H1 (cell line): ENCODE measurements around the gene GBA2. TPM values are rescaled to one million over a fixed set of nuclear protein-coding genes. Genes with fewer than 3 reads are reported as not detected.

Experiments used
- CTCF ChIA-PET: fragments of 300-600 bp; sonication (Branson Sonifier 250); formaldehyde crosslinking; loops from one replicate; lab custom pipeline; 2021; ENCODE audit not compliant: partially characterized antibody; lab: Charles Lee
- POLR2A ChIA-PET: fragments of 300-600 bp; sonication (Branson Sonifier 250); formaldehyde crosslinking; loops from one replicate; lab custom pipeline; 2021; ENCODE audit warnings: inconsistent platforms; ENCODE audit not compliant: partially characterized antibody; lab: Charles Lee
- DNase-seq, 2 experiments: peaks; one replicate each; pipeline versions ENCODE4 v3.0.0 to v3.0.0-alpha.2; 2010 to 2022; ENCODE audit warnings: low spot score in 2 of 2, low read depth in 1 of 2, mixed read lengths in 1 of 2
- FAIRE-seq: peaks from 2 replicates; lab custom pipeline; 2011; peaks lifted over from hg19 to GRCh38; lab: Jason Lieb, UNC
- H2AFZ ChIP-seq: 2 replicates; pipeline ENCODE4 v1.8.1; 2012; ENCODE audit warnings: low read length, inconsistent platforms
- H2AK5ac ChIP-seq: 2 replicates; pipeline ENCODE4 v1.6.1; 2013; ENCODE audit warnings: low read depth, low read length
- H2BK120ac ChIP-seq: replicated peaks from 2 replicates; pipeline ENCODE3; 2013; ENCODE audit warnings: low read depth, low read length, inconsistent platforms
- H2BK12ac ChIP-seq: 2 replicates; pipeline ENCODE4 v1.6.1; 2013; ENCODE audit warnings: low read depth, low read length
- H2BK15ac ChIP-seq: 2 replicates; pipeline ENCODE4 v1.6.1; 2013; ENCODE audit warnings: low read length
- H2BK20ac ChIP-seq: 2 replicates; pipeline ENCODE4 v1.6.1; 2013; ENCODE audit warnings: low read length
- H2BK5ac ChIP-seq: 2 replicates; pipeline ENCODE4 v1.6.1; 2013; ENCODE audit warnings: low read depth, low read length
- H3K14ac ChIP-seq: 2 replicates; pipeline ENCODE4 v1.6.1; 2013; ENCODE audit warnings: inconsistent platforms; ENCODE audit not compliant: insufficient read length
- H3K18ac ChIP-seq: 2 replicates; pipeline ENCODE4 v1.6.1; 2013; ENCODE audit warnings: low read length; ENCODE audit errors: extremely low read depth
- H3K23ac ChIP-seq: 2 replicates; pipeline ENCODE4 v1.6.1; 2013; ENCODE audit warnings: inconsistent platforms; ENCODE audit not compliant: insufficient read length
- H3K23me2 ChIP-seq: 2 replicates; pipeline ENCODE4 v1.6.1; 2013; ENCODE audit warnings: low read depth, low read length
- H3K27ac ChIP-seq: 2 replicates; pipeline ENCODE4 v1.6.1; 2011; ENCODE audit warnings: low read depth, low read length, inconsistent platforms
- H3K27me3 ChIP-seq, 4 experiments: replicated peaks in 1 of 4; 1 replicate in 1 of 4; 2 replicates in 3 of 4; pipeline versions ENCODE4 v1.6.1 to v1.8.1; 2011 to 2013; ENCODE audit warnings: low read length in 3 of 4, mild to moderate bottlenecking in 3 of 4, inconsistent platforms in 2 of 4, mixed read lengths in 2 of 4, moderate library complexity in 1 of 4; ENCODE audit not compliant: control insufficient read depth in 3 of 4, insufficient read depth in 3 of 4; ENCODE audit errors: extremely low read depth in 1 of 4
- H3K36me3 ChIP-seq, 4 experiments: 2 replicates each; pipeline versions ENCODE4 v1.6.1 to v1.8.1; 2011 to 2013; ENCODE audit warnings: mild to moderate bottlenecking in 4 of 4, low read length in 3 of 4, moderate library complexity in 2 of 4, control low read depth in 1 of 4, inconsistent platforms in 1 of 4; ENCODE audit not compliant: insufficient read depth in 4 of 4, control insufficient read depth in 2 of 4
- H3K4ac ChIP-seq: replicated peaks from 2 replicates; pipeline ENCODE3; 2013; ENCODE audit warnings: low read length, low read depth, mixed read lengths, inconsistent platforms; ENCODE audit not compliant: insufficient read length
- H3K4me1 ChIP-seq, 4 experiments: replicated peaks in 1 of 4; 1 replicate in 1 of 4; 2 replicates in 3 of 4; pipeline versions ENCODE4 v1.6.1 to v1.8.1; 2011 to 2013; ENCODE audit warnings: low read length in 3 of 4, inconsistent platforms in 2 of 4, mixed read lengths in 1 of 4; ENCODE audit not compliant: insufficient read depth in 4 of 4, control insufficient read depth in 3 of 4
- H3K4me2 ChIP-seq, 2 experiments: 2 replicates each; pipeline versions ENCODE4 v1.6.1 to v1.8.1; 2011 to 2013; ENCODE audit warnings: low read depth in 2 of 2, low read length in 2 of 2, control low read depth in 1 of 2, inconsistent platforms in 1 of 2, mild to moderate bottlenecking in 1 of 2; ENCODE audit not compliant: insufficient read depth in 1 of 2
- H3K4me3 ChIP-seq, 4 experiments: fragments of 200-600, 300-600 bp in 1 of 4; sonication (generic), shearing (Covaris generic), sonication (Bioruptor Twin) in 1 of 4; 2 replicates each; pipeline versions ENCODE4 v1.5.1 to v1.8.1; 2011 to 2016; ENCODE audit warnings: low read length in 4 of 4, low read depth in 3 of 4, control low read depth in 2 of 4, inconsistent platforms in 2 of 4, mild to moderate bottlenecking in 2 of 4, mixed read lengths in 1 of 4, moderate library complexity in 1 of 4; ENCODE audit not compliant: insufficient read depth in 2 of 4; ENCODE audit errors: extremely low read depth in 1 of 4
- H3K56ac ChIP-seq: replicated peaks from 2 replicates; pipeline ENCODE3; 2013; ENCODE audit warnings: low read depth, mild to moderate bottlenecking, mixed read lengths, low read length, inconsistent platforms; ENCODE audit not compliant: insufficient read length
- H3K79me1 ChIP-seq: 2 replicates; pipeline ENCODE4 v1.6.1; 2013; ENCODE audit warnings: low read depth, low read length, control low read depth
- H3K79me2 ChIP-seq, 2 experiments: 2 replicates each; pipeline versions ENCODE4 v1.6.1 to v1.8.1; 2012 to 2013; ENCODE audit warnings: low read length in 2 of 2, mild to moderate bottlenecking in 2 of 2, inconsistent platforms in 1 of 2; ENCODE audit not compliant: insufficient read depth in 2 of 2, control insufficient read depth in 1 of 2
- H3K9ac ChIP-seq, 4 experiments: replicated peaks in 1 of 4; 1 replicate in 1 of 4; 2 replicates in 3 of 4; pipeline versions ENCODE4 v1.6.1 to v1.8.1; 2011 to 2013; ENCODE audit warnings: low read depth in 3 of 4, low read length in 3 of 4, control low read depth in 2 of 4, mild to moderate bottlenecking in 2 of 4, moderate library complexity in 2 of 4, inconsistent platforms in 1 of 4; ENCODE audit errors: extremely low read depth in 1 of 4
- H3K9me3 ChIP-seq, 2 experiments: 2 replicates each; pipeline versions ENCODE4 v1.6.1 to v1.8.1; 2012 to 2013; ENCODE audit warnings: mild to moderate bottlenecking in 2 of 2, moderate library complexity in 2 of 2, control low read depth in 1 of 2, inconsistent platforms in 1 of 2, low read depth in 1 of 2, low read length in 1 of 2, mixed read lengths in 1 of 2; ENCODE audit not compliant: insufficient read depth in 2 of 2
- H4K20me1 ChIP-seq, 2 experiments: replicated peaks in 1 of 2; 2 replicates each; pipeline versions ENCODE3 to v1.8.1; 2011 to 2013; ENCODE audit warnings: inconsistent platforms in 2 of 2, low read length in 2 of 2, mild to moderate bottlenecking in 1 of 2; ENCODE audit not compliant: insufficient read depth in 2 of 2, control insufficient read depth in 1 of 2
- H4K5ac ChIP-seq: 2 replicates; pipeline ENCODE4 v1.6.1; 2013; ENCODE audit warnings: low read length, low read depth, mixed read lengths, inconsistent platforms; ENCODE audit not compliant: insufficient read length
- H4K8ac ChIP-seq: 2 replicates; pipeline ENCODE4 v1.8.0; 2013; ENCODE audit warnings: mild to moderate bottlenecking, moderate library complexity, low read length, inconsistent platforms; ENCODE audit not compliant: insufficient read depth; ENCODE audit errors: extremely low read depth
- H4K91ac ChIP-seq: replicated peaks from 2 replicates; pipeline ENCODE3; 2013; ENCODE audit warnings: low read length, mixed read lengths, inconsistent platforms; ENCODE audit not compliant: insufficient read length
- BACH1 ChIP-seq: IDR thresholded peaks from 2 replicates; pipeline ENCODE4 v1.6.1; 2012; ENCODE audit warnings: low read length, improper control_type of control experiment
- CHD2 ChIP-seq: IDR thresholded peaks from 2 replicates; pipeline ENCODE4 v1.6.1; 2012; ENCODE audit warnings: low read length, improper control_type of control experiment
- CREB1 ChIP-seq: IDR thresholded peaks from 2 replicates; pipeline ENCODE4 v1.6.1; 2012; ENCODE audit warnings: inconsistent platforms
- HDAC2 ChIP-seq, 2 experiments: fragments of 300-600 bp in 1 of 2; sonication (generic) in 1 of 2; IDR thresholded peaks; 2 replicates each; pipeline ENCODE4 v1.6.1; 2011 to 2012; ENCODE audit warnings: low read depth in 2 of 2, low read length in 2 of 2, mild to moderate bottlenecking in 2 of 2, moderate library complexity in 2 of 2, borderline replicate concordance in 1 of 2, inconsistent platforms in 1 of 2
- JUN ChIP-seq: IDR thresholded peaks from 2 replicates; pipeline ENCODE4 v1.6.1; 2011; ENCODE audit warnings: low read depth, mild to moderate bottlenecking, improper control_type of control experiment, low read length
- JUND ChIP-seq: IDR thresholded peaks from 2 replicates; pipeline ENCODE4 v1.6.1; 2011; ENCODE audit warnings: mild to moderate bottlenecking, improper control_type of control experiment, low read length
- KDM4A ChIP-seq: IDR thresholded peaks from one replicate; pipeline ENCODE4 v1.7.1; 2012; ENCODE audit warnings: low read depth, mild to moderate bottlenecking, moderate library complexity, low read length, inconsistent platforms; ENCODE audit not compliant: severe bottlenecking
- POU5F1 ChIP-seq: IDR thresholded peaks from 2 replicates; pipeline ENCODE4 v1.6.1; 2011; ENCODE audit warnings: low read depth, mild to moderate bottlenecking, low read length, moderate library complexity
- TAF1 ChIP-seq: IDR thresholded peaks from 2 replicates; pipeline ENCODE4 v1.6.1; 2011; ENCODE audit warnings: mild to moderate bottlenecking, low read depth, low read length
- ZNF274 ChIP-seq: IDR thresholded peaks from 2 replicates; pipeline ENCODE4 v1.7.0; 2012; ENCODE audit warnings: low read length, borderline replicate concordance; ENCODE audit errors: extremely low read depth
- WGBS, 2 experiments: shearing (Covaris generic) in 1 of 2; methylation state at CpG; one replicate each; pipeline versions ENCODE4 v1.1.6 to v1.1.7; 2013 to 2015; ENCODE audit warnings: low lambda C conversion rate in 2 of 2, mixed read lengths in 2 of 2, inconsistent platforms in 1 of 2, low coverage in 1 of 2, missing lambda C conversion rate in 1 of 2; ENCODE audit not compliant: insufficient replicate concordance in 2 of 2, insufficient coverage in 1 of 2, insufficient read length in 1 of 2; ENCODE audit errors: extremely low coverage in 1 of 2, missing lambda C conversion rate in 1 of 2; 5-methylcytosine and 5-hydroxymethylcytosine counted together
- polyA plus RNA-seq, 7 experiments: library from polyadenylated mRNA; depleted of rRNA in 3 of 7; stranded (reverse) in 5 of 7; unstranded in 2 of 7; fragments of >200 nt in 5 of 7; fragments of 200-250 nt in 2 of 7; gene quantifications; 1 replicate in 5 of 7; 2 replicates in 1 of 7; 4 replicates in 1 of 7; pipeline versions ENCODE4 v1.2.1 to v1.2.3, GENCODE V29; 2011 to 2013; ENCODE audit warnings: missing spikeins in 2 of 7, mixed read lengths in 2 of 7
- total RNA-seq: library from RNA; stranded (reverse); fragmentation: NEBNext Ultra II Directional; extraction: Animal tissue kit (Norgen Biotek cat#: 25700); gene quantifications from 2 replicates; pipeline ENCODE4 v1.2.1, GENCODE V29; 2021

GBA2 gene
- total and polyA plus RNA-seq, 2 of the 8 experiments (the other 6 are each of a cell fraction or from before 2014, with no cell fraction given) = 64.2 to 71.9 TPM

- peaks cover 29 to 83% (median 59%) of the 10 kb centered on the region in 4 experiments; a peak in 7 of 8 replicates for H3K36me3 ChIP-seq
- no peak overlapping the region for H3K23ac ChIP-seq
- H2BK5ac ChIP-seq = no peak overlapping the region
- no peaks in the 10 kb centered on the region for H3K27me3 ChIP-seq
- peaks cover 0 to 5% of the 10 kb centered on the region in 2 experiments for H4K20me1 ChIP-seq
- no peak overlapping the region for H4K91ac ChIP-seq
- no peaks in the 10 kb centered on the region for H3K79me1 ChIP-seq
- POLR2A ChIA-PET = interaction anchor here (1.1 to 10.5 kb wide), 5 partner anchors 9 to 27 kb away, joined by 3 to 51 read pairs (median 3); no protein-coding TSS in a partner anchor
- H3K4ac ChIP-seq = no peak overlapping the region
- no peak overlapping the region for H2BK20ac ChIP-seq
- H4K5ac ChIP-seq = no peak overlapping the region
- H2BK120ac ChIP-seq = no peak overlapping the region
- no peak overlapping the region for H2AK5ac ChIP-seq
- H3K79me2 ChIP-seq = no peaks in the 10 kb centered on the region
- no peak overlapping the region for H3K9ac ChIP-seq
- no peak overlapping the region for H3K4me3 ChIP-seq
- no peak overlapping the region for H2BK15ac ChIP-seq
- WGBS, 2 experiments = 85% methylated on average over 21 of the region's 21 CpGs; no CpG with 5 or more reads in 1 of the 2 experiments
- H3K4me1 ChIP-seq = no peaks in the 10 kb centered on the region
- no peak overlapping the region for H4K8ac ChIP-seq
- H3K27ac ChIP-seq = no peak overlapping the region
- no peak overlapping the region for H3K18ac ChIP-seq
- DNase-seq (no peak), FAIRE-seq (no peak)
- H3K4me2 ChIP-seq = no peak overlapping the region
- CTCF ChIA-PET = interaction anchor here (0.5 to 13.8 kb wide), 13 partner anchors 9 to 209 kb away, joined by 3 to 199 read pairs (median 5); partner anchors contain the start of genes ARHGEF39, CCDC107, CREB3 and RMRP
- H2AFZ ChIP-seq = no peak overlapping the region
- no peaks in the 10 kb centered on the region for H3K9me3 ChIP-seq
- H3K56ac ChIP-seq = no peak overlapping the region
- no peak overlapping the region for H3K14ac ChIP-seq
- no peaks in the 10 kb centered on the region for H3K23me2 ChIP-seq
- H2BK12ac ChIP-seq = no peak overlapping the region
- TF ChIP-seq JUND (no peak), HDAC2 (IDR thresholded peaks at IDR 0.05; ENCODE audit: borderline replicate concordance in 1 of 2, low read depth in 2 of 2, low read length in 2 of 2) (no peak), JUN (no peak), TAF1 (no peak), BACH1 (no peak), ZNF274 (no peak), KDM4A (no peak), CHD2 (no peak), POU5F1 (no peak), CREB1 (no peak)
Observed at GRCh38 chr9:35711501-35712428, 37.3 kb downstream of the GBA2 start.
